Erythroblast (primary cell): ENCODE results near the gene AGPAT4.

Experiments
- GATA1 ChIP-seq: IDR thresholded peaks from 2 replicates; pipeline ENCODE4 v1.6.1; 2011; ENCODE audit warnings: low read depth, mild to moderate bottlenecking, control low read depth, low read length, moderate library complexity
- POLR2A ChIP-seq: IDR thresholded peaks from 2 replicates; pipeline ENCODE4 v1.6.1; 2011; ENCODE audit warnings: mild to moderate bottlenecking, low read length

DNA sequence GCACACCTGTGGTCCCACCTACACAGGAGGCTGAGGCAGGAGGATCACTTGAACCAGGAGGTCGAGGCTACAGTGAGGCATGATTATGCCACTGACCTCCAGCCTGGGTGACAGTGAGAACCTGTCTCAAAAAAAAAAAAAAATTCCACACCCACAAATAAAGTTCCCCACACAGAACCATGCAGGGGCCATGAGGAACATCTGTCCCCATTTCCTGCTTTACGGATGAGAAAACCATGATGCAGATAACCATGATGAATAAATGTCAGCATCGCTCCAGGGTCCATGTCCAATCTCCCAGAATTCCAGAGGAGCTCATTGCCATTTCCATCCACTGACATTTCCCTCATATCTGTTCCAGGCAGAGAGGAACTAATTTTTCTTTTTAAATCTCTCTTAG lies 16.9 kb upstream of the AGPAT4 start:
- TF ChIP-seq POLR2A (no peak), GATA1 (no peak)
